Measurements from ENCODE around the gene ATRNL1.
"Not testable (repeated sequence)": the region's sequence is repeated elsewhere in the genome, so short reads cannot be mapped to it uniquely, and the experiment has no call there.

Gene ATRNL1

GRCh38 chr10:115432188-115432819, 339.1 kb downstream of the ATRNL1 start:
- peak; percentile 29 for DNase-seq

- no peak for DNase-seq
Observed at GRCh38 chr10:115436999-115437398, 343.8 kb downstream of the ATRNL1 start.

DNA sequence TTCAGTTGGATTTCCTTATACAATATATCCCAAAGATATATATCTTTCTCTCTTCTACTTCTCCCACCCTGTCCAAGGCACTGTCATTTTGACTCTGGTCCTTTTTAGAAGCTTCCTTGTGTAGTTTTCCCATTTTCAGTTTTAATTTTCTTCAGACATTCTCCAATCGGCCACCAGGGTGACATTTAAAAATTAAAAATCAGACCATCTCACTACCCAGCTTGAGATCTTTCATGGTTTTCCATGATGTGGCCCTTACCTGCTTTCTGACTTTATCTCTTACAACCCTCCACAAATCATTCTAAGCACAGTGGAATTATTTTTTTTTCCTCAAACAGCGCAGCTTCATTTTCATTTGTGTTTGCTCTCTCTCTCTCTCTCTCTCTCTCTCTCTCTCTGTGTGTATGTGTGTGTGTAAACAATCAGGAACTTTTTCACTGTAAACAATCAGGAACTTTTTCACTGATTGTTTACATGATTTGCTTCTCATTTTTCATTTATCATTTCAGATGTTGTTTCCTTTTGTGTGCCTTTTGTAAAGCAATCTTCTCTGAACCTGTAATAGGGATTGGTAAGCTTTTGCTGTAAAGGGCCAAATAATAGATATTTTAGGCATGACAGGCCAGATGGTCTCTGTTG, 348.9 kb downstream of the ATRNL1 start:
- no peak for DNase-seq

- DNase-seq: no peak
Observed at GRCh38 chr10:115456812-115457211, 363.6 kb downstream of the ATRNL1 start.

GRCh38 chr10:115483294-115483693, 390.1 kb downstream of the ATRNL1 start:
- no peak for DNase-seq

DNA sequence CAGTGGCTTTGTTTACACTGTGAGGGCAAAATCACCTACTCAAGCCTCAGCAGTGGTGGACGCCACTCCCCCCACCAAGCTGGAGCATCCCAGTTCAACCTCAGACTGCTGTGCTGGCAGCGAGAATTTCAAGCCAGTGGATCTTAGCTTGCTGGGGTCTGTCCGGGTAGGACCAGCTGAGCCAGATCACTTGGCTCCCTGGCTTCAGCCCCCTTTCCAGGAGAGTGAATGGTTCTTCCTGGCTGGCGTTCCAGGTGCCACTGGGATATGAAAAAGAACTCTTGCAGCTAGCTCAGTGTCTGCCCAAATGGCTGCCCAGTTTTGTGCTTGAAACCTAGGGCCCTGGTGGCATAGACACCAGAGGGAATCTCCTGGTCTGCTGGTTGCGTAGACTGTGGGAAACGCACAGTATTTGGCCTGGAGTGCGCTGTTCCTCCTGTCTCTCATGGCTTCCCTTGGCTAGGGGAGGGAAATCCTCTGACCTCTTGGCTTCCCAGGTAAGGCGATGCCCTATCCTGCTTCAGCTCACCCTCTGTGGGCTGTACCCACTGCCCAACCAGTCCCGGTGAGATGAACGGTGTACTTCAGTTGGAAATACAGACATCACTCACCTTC, 398.5 kb downstream of the ATRNL1 start:
- no peak for DNase-seq

- DNase-seq: no peak
Observed at GRCh38 chr10:115503546-115503945, 410.4 kb downstream of the ATRNL1 start.

DNA sequence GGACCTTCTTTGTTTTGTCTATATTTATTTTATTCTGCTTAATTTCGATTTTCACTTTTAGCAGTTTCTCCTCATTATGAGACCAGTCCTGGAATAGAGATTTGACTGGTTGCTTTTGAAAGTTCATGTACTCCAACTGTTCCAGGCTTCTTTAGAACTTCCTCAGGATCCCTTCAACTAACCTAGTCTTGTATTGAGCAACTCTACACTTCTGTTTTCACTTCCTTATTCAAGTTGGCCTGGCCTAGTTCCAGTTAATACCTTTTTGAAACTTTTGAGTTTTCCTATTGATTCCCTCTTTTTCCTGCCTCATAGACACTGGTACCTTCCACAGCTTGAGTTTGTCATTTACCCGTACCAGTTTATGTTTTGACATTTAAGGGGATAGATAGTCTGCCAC, 421.7 kb downstream of the ATRNL1 start:
- no peak for DNase-seq

DNA sequence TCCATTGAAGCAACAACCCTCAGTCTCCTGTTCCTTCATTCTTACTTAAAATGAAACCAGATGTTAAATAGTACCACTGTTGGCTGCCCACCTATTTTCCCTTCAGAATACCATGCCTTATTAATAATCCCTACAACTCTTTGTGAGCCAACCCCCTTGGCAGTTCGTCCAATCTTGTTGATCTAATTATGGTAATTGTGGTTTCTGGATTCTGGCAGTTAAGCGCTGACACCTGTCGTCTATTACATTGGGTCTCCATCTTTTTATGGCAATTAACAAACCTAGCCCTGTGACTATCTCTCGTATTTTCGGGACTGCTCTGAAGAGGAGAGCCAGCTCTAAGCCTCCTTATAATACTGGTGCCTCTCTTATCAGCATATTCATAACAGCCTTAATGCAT, 432.0 kb downstream of the ATRNL1 start:
- DNase-seq: no peak

- DNase-seq: not testable (repeated sequence)
Observed at GRCh38 chr10:115527682-115528081, 434.5 kb downstream of the ATRNL1 start.

- not testable (repeated sequence) for DNase-seq
Observed at GRCh38 chr10:115536401-115536800, 443.2 kb downstream of the ATRNL1 start.

- DNase-seq: no peak
Observed at GRCh38 chr10:115539142-115539762, 446.1 kb downstream of the ATRNL1 start.

GRCh38 chr10:115555887-115556402, 462.8 kb downstream of the ATRNL1 start:
- DNase-seq: no peak

DNA sequence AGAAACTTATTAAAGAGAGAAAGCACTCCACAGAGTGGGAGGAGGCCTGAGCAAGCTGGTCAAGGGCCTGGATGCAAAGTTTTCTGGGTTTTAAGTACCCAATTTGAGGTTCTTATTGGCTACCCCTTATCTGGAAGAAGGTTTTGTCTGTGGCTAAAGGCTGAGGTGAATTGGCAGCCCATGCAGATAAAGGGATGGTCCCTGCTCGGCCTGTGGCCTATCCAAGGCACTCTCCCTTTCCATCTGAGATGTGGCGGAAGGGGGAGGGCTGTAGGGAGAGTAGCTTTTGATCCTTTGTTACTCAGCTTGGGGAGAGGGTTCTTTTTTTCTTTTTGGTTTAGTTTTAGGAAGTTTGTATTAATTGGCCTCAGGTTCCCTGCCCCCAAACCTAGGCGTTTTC, 465.1 kb downstream of the ATRNL1 start:
- no peak for DNase-seq

DNA sequence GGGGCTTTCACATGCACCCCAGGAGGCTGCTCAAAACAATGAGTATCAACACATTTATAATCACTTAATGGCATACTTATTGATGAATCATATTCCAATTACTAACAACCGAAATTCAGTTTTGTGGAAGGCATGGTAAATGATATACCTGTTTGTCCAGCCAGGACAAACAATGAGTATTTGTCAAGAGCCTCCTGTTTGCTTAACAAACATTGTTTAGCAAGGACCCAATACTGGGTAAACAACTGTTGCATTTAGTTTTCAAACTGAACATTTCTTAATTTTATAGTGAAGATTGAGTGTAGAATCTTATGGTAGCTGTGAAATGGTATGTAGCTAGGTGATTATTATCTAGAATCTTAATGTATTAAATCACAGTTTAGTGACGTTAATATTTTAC, 473.7 kb downstream of the ATRNL1 start:
- DNase-seq: no peak

- peak; percentile 1 for DNase-seq
Observed at GRCh38 chr10:115572740-115573455, 479.7 kb downstream of the ATRNL1 start.

GRCh38 chr10:115580239-115580638, 487.1 kb downstream of the ATRNL1 start:
- DNase-seq: no peak

DNA sequence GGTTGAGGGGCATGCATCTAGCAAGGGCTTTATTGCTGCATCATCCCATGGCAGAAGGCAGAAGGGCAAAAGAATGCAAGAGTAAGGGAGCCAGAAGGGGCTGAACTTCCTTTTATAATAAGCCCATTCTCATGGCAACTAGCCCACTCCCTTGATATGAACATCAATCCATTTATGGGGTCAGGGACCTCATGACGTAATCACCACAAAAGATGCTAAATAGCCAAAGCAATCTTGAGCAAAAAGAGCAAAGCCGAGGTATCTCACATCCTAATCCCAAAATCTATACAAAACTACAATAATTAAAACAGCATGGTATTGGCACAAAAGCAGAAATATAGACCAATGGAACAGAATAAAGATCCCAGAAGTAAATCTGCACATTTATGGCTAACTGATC, 499.9 kb downstream of the ATRNL1 start:
- DNase-seq: no peak

- DNase-seq: no peak
Observed at GRCh38 chr10:115604627-115605026, 511.5 kb downstream of the ATRNL1 start.

DNA sequence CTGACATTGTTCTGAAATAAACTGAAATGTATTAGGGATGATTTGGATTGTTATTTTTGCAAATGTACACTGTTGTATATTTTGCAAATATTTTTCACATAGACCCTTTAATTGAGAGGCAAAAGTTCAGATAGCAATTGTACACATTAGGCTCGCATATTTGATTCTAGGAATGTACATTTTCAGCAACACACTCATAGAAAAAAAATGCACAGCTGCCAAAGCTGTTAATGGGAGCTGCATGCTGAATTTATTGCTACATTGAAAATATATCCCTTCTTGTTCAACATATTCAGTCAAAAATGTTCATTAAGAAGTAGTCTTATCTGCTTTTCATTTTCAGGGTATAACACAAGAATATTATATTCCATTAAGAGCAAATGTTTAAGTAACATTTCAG, 512.9 kb downstream of the ATRNL1 start:
- DNase-seq: no peak

GRCh38 chr10:115606741-115607140, 513.6 kb downstream of the ATRNL1 start:
- DNase-seq: no peak

DNA sequence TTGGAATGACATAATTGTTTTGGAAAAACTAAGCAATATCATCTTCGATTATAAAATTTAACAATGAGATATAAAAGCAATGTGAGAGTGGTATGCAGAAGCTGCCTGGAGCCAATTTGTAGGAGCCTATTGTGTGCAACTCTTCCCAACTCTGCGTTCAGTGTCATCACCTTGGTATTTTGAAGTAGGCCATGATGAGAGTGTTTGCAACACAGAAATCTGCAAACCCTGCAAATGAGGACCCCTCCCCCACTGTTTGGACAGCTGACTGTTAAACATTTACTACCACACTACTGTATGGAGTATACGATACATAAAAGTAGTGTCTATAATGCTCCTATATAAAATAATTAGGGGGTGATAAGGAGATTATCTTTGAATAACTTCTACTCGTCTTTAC, 531.3 kb downstream of the ATRNL1 start:
- no peak for DNase-seq

DNA sequence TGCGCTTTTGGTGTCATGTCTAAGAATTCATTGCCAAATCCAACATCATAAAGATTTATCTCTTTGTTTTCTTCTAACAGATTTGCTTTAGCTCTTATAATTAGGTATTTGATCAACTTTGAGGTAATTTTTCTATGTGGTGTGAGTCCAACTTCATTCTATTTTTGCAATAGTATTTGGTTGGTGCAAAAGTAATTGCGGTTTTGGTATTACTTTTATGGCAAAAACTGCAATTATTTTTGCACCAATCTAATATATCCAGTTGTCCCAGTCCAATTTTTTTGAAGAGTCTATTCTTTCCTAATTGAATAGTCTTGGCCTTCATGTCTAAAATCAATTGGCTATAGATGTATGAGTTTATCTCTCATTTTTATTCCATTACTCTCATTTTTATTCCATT, 535.5 kb downstream of the ATRNL1 start:
- DNase-seq: no peak
